NCI-H2227 treated with DMSO at 0.1 percent for 48 hours (cell line): ENCODE results near the gene SIRT2.
A peak's percentile ranks its signal among the peaks of the same experiment; 100 is the strongest.
"Not testable (repeated sequence)": the region's sequence is repeated elsewhere in the genome, so short reads cannot be mapped to it uniquely, and the experiment has no call there.

Experiments
- DNase-seq: peaks from one replicate; lab custom pipeline; 2025; lab: John Stamatoyannopoulos, UW

SIRT2 gene

DNA sequence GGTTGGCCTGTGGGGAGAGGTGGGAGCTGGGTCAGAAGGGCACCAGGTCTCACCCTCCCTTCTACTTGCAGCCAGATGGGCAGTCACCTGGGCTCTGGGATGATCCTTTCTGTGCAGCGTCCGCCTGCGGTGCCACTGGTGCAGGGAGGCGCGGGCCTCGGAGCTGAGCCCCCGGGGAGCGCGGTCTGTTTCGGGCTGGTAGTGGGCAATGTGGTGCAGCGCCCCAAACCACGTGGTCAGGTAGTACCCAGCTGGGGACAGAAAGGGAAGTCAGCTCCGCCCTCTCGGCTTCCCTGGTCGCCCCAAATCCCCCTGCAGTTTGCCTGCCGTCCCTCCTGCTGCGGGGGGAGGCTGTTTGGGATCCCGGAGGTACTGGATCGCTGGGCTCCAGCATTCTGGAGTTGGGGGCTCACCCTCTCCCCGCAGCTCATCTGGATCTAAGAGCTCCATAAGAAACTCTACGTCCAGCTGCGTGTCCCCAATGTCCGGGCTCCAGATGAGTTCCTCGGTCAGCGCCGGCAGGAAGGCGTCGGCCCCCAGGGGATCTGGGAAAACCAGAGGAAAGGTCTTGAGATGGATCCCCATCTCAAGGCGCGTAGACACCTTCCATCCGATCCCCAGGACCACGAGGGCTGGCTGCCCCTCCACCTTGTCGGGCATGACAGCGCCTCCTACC, 30.1 kb downstream of the SIRT2 start:
- DNase-seq, result no peak

- DNase-seq, result no peak
These were observed 30.9 kb downstream of the SIRT2 start for GRCh38 chr19:38868551-38868950.

DNA sequence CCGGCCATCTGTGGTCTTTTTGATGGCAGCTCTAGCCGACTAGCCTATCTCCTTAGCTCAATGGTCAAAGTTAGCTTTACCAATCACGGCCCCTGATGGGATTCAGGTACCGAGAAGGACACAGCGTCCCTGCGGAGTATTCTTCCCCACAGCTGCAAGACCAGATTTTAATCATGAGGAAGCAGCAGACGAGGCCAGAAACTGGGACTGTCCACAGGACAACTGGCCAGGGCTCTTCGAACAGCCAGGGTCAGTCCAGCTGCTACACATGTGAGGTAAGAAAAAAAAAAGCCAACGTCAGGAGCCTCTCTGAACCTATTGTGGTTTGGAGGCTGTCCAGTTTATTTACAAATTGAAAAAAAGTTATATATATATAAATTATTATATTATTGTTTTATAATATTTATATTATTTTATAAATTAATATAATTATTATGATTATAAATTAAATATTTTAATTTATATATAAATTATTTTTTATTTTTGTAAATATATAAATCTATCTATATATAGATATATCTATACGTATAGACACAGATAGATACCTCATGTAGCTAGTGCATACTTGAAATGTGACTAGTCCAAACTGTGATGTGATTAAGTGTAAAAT, 32.1 kb downstream of the SIRT2 start:
- no peak for DNase-seq

GRCh38 chr19:38862321-38863059, 36.9 kb downstream of the SIRT2 start:
- peak; percentile 96 for DNase-seq

DNA sequence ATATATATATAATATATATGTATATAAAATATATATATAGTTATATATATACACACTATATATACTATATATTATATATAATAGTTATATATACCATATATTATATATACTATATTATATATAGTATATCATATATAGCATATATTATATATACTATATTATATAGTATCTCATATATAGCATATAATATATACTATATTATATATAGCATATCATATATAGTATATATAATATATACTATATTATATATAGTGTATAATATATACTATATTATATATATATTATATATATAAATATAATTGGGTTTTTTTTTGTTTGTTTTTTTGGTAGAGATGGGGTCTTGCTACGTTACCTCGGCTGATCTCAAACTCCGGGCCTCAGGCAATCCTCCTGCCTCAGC, 38.0 kb downstream of the SIRT2 start:
- no peak for DNase-seq

DNA sequence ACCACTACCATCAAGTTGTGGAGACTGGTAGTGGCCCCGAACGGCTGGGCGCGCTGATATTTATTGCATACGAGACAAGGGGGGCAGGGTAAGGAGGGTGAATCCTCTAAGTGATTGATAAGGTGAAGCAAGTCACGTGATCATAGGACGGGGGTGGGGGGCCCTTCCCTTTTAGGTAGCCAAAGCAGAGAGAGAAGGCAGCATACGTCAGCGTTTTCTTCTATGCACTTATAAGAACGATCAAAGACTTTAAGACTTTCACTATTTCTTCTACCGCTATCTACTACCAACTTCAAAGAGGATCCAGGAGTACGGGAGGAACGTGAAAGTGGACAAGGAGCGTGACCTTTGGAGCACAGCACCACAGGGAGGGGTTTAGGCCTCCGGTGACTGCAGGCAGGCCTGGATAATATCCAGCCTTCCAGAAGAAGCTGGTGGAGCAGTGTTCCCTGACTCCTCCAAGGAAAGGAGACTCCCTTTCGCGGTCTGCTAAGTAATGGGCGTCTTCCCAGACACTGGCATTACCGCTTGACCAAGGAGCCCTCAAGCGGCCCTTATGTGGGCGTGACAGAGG, 39.7 kb downstream of the SIRT2 start:
- DNase-seq, result not testable (repeated sequence)

GRCh38 chr19:38856813-38857212, 42.6 kb downstream of the SIRT2 start:
- no peak for DNase-seq

DNA sequence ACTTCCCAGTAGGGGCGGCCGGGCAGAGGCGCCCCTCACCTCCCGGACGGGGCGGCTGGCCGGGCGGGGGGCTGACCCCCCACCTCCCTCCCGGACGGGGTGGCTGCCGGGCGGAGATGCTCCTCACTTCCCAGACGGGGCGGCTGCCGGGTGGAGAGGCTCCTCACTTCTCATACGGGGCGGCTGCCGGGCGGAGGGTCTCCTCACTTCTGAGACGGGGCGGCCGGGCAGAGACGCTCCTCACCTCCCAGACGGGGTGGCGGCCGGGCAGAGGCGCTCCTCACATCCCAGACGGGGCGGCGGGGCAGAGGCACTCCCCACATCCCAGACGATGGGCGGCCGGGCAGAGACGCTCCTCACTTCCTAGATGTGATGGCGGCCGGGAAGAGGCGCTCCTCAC, 43.7 kb downstream of the SIRT2 start:
- DNase-seq, result not testable (repeated sequence)

DNA sequence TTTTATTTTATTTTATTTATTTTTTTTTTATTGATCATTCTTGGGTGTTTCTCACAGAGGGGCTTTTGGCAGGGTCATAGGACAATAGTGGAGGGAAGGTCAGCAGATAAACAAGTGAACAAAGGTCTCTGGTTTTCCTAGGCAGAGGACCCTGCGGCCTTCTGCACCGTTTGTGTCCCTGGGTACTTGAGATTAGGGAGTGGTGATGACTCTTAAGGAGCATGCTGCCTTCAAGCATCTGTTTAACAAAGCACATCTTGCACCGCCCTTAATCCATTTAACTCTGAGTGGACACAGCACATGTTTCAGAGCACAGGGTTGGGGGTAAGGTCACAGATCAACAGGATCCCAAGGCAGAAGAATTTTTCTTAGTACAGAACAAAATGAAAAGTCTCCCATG, 44.5 kb downstream of the SIRT2 start:
- DNase-seq, result not testable (repeated sequence)

DNA sequence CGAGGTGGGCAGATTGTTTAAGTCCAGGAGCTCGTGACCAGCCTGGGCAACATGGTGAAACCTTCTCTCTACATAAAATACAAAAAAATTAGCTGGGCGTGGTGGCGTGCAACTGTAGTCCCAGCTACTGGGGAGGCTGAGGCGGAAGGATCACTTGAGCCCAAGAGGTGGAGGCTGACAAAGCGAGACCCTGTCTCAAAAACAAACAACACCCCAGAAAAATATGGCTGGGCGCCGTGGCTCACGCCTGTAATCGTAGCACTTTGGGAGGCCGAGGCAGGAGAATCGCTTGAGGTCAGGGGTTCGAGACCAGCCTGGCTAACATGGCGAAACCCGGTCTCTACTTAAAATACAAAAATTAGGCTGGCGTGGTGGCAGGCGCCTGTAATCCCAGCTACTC, 46.2 kb downstream of the SIRT2 start:
- no peak for DNase-seq

- peak; percentile 86 for DNase-seq
These were observed 47.0 kb downstream of the SIRT2 start for GRCh38 chr19:38852231-38853044.

DNA sequence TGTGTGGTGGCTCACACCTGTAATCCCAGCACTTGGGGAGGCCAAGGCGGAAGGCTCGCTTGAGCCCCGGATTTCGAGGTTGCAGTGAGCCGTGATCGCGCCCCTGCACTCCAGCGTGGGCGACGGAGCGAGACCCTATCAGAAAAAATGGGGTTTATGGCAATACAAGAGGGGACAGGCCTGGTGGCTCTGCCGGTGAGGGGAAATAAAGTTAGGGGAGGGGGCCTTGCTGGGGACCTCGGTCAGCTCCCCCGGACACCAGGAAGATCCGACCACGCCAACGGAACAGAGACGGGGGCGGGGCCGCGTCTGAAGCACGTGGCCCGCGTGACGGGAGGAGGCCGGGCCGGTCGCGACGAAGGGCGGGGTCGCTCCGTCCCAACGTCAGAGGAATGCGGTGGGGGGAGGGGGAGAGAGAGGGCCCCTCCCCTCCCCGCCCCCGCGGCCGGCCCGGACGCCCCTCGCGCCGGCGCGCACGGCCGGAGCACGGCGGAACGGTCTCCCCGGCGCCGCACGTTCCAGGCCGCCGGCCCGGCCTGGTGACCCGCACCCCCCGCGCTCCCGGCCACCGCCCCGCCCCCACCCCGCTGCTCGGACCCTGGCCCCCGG, 47.7 kb downstream of the SIRT2 start:
- DNase-seq, result peak; percentile 100

GRCh38 chr19:38850976-38851621, 48.3 kb downstream of the SIRT2 start:
- DNase-seq, result no peak

- DNase-seq, result no peak
These were observed 48.9 kb downstream of the SIRT2 start for GRCh38 chr19:38850436-38850975.

GRCh38 chr19:38849860-38850435, 49.5 kb downstream of the SIRT2 start, which contains the start of gene HNRNPL:
Gene HNRNPL (minus strand): TSS chr19:38849986. CDS start chr19:38849966, 20 bp downstream.
- peak; percentile 100 for DNase-seq

DNA sequence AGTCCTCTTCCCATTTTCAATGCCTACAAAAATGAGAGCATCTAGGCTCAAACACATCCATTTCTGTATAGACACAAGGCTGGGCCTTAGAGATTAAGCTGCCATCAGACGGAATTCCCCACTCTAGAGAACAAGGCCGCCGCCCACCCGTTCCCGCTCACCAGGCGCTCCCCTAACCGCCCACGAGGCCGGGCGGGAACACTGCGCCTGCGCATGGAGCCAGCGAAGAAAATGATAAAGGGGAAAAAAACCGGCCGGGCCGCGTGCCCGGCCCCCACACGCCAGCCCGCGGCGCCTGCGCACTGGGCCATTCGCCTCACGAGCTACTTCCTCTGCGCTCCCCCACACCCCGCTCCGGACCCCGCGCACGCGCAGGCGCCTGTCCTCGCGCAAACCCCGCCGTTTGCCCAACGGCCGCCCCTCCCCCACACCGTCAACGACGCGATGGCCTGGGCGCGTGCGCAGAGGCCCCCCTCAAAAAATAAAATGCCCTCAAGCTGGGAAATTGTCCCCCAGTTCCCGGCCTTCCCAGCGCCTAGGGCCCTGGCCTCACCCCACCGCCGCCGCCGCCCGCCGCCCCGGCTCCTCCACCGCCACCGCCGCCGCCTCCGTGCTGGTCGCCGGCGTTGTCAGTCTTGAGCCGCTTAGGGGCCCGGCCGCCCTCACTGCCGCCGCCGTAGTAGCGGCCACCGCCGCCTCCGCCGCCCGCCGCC, 50.1 kb downstream of the SIRT2 start:
- peak; percentile 100 for DNase-seq

- no peak for DNase-seq
These were observed 50.9 kb downstream of the SIRT2 start for GRCh38 chr19:38848299-38849146.

DNA sequence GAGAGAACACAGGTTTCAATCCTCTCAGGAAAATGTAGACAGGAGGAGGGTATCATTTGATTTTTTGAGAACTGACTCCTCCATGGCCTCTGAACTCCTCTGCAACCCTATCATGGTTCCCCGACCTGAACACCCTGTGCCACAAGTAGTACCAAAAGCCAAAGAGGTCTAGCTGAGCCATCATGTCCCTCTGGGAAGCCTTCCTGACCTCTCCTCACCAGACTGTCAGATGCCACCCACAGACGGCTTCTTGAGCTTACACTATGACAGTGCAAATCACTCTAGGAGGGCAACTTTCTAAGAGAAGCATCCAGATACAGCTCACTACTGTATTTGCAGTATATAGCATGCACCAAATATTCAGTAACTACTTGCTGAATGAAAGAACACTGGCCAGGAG, 53.3 kb downstream of the SIRT2 start:
- no peak for DNase-seq
